Fibroblast of lung (primary cell): ENCODE data around the gene CAPN8.

ENCODE experiments used
- EZH2 ChIP-seq: IDR thresholded peaks from 2 replicates; pipeline ENCODE4 v1.5.1; 2012; ENCODE audit warnings: low read length, control low read depth, mild to moderate bottlenecking; ENCODE audit errors: missing control alignments
- TF ChIP-seq, protein P1 (sequence below), 2 donors: IDR thresholded peaks in 1 of 2; conservative IDR thresholded peaks in 1 of 2; 1 replicate in 1 of 2; 2 replicates in 1 of 2; pipeline ENCODE4 v1.5.1; 2011 to 2012; ENCODE audit warnings: low read length in 2 of 2, control low read depth in 1 of 2, inconsistent platforms in 1 of 2, low read depth in 1 of 2, mild to moderate bottlenecking in 1 of 2

GRCh38 chr1:223670458-223671159 lies 5.1 kb upstream of the CAPN8 start:
- TF ChIP-seq, protein P1, sequence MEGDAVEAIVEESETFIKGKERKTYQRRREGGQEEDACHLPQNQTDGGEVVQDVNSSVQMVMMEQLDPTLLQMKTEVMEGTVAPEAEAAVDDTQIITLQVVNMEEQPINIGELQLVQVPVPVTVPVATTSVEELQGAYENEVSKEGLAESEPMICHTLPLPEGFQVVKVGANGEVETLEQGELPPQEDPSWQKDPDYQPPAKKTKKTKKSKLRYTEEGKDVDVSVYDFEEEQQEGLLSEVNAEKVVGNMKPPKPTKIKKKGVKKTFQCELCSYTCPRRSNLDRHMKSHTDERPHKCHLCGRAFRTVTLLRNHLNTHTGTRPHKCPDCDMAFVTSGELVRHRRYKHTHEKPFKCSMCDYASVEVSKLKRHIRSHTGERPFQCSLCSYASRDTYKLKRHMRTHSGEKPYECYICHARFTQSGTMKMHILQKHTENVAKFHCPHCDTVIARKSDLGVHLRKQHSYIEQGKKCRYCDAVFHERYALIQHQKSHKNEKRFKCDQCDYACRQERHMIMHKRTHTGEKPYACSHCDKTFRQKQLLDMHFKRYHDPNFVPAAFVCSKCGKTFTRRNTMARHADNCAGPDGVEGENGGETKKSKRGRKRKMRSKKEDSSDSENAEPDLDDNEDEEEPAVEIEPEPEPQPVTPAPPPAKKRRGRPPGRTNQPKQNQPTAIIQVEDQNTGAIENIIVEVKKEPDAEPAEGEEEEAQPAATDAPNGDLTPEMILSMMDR (conservative IDR thresholded peaks at IDR 0.05 in 1 of 2, IDR thresholded peaks at IDR 0.05 in 1 of 2; ENCODE audit: low read depth in 1 of 2, low read length in 2 of 2), result peak; percentile 45 to 53
- no peak for TF ChIP-seq EZH2
